HEK293T (cell line): ENCODE data around the gene CACNA1C.

Source experiments
- BHLHE40 ChIP-seq: fragments of 450-650 bp; IDR thresholded peaks from 2 replicates; pipeline ENCODE4 v1.6.1; 2016; ENCODE audit warnings: mild to moderate bottlenecking, moderate library complexity, borderline replicate concordance
- FOXM1 ChIP-seq: fragments of 450-650 bp; IDR thresholded peaks from 2 replicates; pipeline ENCODE4 v1.6.1; 2017; ENCODE audit warnings: mild to moderate bottlenecking, borderline replicate concordance
- LEF1 ChIP-seq: fragments of 450-650 bp; IDR thresholded peaks from 2 replicates; pipeline ENCODE4 v1.6.1; 2017; ENCODE audit warnings: mild to moderate bottlenecking, borderline replicate concordance

DNA sequence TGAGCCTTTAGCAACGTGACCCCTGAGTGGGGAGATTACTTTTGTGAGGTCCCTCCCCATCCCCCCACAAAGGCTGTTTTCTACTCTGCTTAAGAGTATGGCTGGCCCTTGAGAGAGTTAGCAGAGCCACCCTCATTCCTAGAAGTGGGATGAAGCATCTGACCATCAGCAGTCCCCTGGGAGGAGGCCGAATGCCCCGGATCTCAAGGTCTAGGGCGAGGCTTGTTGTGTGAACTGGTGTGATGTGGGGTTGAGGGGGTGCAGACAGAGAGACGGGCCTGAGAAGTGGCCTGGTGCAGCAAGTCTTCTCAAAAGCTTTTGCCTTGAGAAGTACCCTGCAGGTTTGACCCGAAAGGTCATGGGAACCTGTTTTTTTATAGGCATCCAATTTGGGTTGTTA, 589.0 kb downstream of the CACNA1C start:
- TF ChIP-seq BHLHE40 (no peak), LEF1 (no peak), FOXM1 (no peak)
